Measurements from ENCODE around the gene NOPCHAP1.

The NOPCHAP1 gene

DNA sequence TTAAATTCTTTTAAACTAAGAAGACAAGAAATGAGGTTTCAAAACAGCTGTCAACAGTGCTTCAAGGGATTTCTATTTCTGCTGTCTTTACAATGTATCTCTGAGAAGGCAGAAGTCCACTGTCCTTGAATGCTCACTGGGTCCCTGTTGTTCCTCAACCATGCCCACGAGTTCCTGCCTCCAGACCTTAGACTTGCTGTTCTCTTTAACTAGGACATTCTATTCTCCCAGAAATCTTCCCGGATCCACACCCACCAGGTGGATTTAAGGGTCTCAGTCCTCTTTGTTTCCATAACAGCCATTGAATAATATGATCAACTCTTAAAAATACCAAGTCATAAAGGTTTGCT lies 21.3 kb upstream of the NOPCHAP1 start:
- TF ChIP-seq, protein P1, sequence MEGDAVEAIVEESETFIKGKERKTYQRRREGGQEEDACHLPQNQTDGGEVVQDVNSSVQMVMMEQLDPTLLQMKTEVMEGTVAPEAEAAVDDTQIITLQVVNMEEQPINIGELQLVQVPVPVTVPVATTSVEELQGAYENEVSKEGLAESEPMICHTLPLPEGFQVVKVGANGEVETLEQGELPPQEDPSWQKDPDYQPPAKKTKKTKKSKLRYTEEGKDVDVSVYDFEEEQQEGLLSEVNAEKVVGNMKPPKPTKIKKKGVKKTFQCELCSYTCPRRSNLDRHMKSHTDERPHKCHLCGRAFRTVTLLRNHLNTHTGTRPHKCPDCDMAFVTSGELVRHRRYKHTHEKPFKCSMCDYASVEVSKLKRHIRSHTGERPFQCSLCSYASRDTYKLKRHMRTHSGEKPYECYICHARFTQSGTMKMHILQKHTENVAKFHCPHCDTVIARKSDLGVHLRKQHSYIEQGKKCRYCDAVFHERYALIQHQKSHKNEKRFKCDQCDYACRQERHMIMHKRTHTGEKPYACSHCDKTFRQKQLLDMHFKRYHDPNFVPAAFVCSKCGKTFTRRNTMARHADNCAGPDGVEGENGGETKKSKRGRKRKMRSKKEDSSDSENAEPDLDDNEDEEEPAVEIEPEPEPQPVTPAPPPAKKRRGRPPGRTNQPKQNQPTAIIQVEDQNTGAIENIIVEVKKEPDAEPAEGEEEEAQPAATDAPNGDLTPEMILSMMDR (conservative IDR thresholded peaks at IDR 0.05; ENCODE audit: low read length), result no peak
- TF ChIP-seq EZH2phosphoT487 (IDR thresholded peaks at IDR 0.05; ENCODE audit: borderline replicate concordance), result no peak
- no peak overlapping the region for H3K9ac ChIP-seq (ENCODE audit: low read depth, low read length, poor library complexity, severe bottlenecking)

DNA sequence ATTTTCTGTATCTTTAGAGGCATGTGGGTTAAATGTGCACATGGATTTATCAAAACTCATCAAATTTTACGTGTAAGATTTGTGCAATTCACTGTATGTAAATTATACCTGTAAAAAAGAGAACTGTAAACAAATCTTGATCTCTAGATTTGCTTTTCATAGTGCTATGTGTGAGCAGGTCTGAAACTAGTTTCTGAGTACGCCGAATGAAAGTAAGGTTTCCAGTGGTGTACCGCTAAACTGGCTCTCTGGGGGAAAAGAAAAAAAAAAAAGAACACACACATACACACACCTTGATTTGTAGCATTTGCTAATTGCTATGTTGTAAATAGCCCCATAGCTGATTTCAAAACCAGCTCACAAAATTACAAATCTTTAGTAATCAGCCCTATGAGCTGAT lies 19.4 kb upstream of the NOPCHAP1 start:
- Histone ChIP-seq H3K36me3 (ENCODE audit: insufficient read depth, low read length) (no peaks in the 10 kb centered on the region), H3K9ac (ENCODE audit: low read depth, low read length, poor library complexity, severe bottlenecking) (no peak overlapping the region), H3K4me3 (ENCODE audit: low read length, poor library complexity, severe bottlenecking) (no peak overlapping the region), H3K27me3 (ENCODE audit: insufficient read depth, low read length, poor library complexity, severe bottlenecking) (no peaks in the 10 kb centered on the region), H3K4me2 (ENCODE audit: low read depth, low read length, poor library complexity, severe bottlenecking) (no peak overlapping the region), H3F3A (ENCODE audit: low read depth) (no peaks in the 10 kb centered on the region), H3K79me2 (ENCODE audit: insufficient read depth, low read length) (no peaks in the 10 kb centered on the region), H3K9me2 (replicated peaks; ENCODE audit: low read depth, low read length) (no peaks in the 10 kb centered on the region), H3K9me3 (ENCODE audit: insufficient read depth, low read depth, low read length) (no peaks in the 10 kb centered on the region), H2AFZ (ENCODE audit: low read length) (no peak overlapping the region), H3K4me1 (ENCODE audit: insufficient read depth, low read length, poor library complexity, severe bottlenecking) (no peaks in the 10 kb centered on the region), H4K20me1 (ENCODE audit: insufficient read depth, low read length, poor library complexity, severe bottlenecking) (no peaks in the 10 kb centered on the region)
- TF ChIP-seq EZH2phosphoT487 (IDR thresholded peaks at IDR 0.05; ENCODE audit: borderline replicate concordance), result no peak
- TF ChIP-seq, protein P1 (conservative IDR thresholded peaks at IDR 0.05; ENCODE audit: low read length), result no peak

More for the DNA sequence above, 21.3 kb upstream of the NOPCHAP1 start:
- Histone ChIP-seq H2AFZ (ENCODE audit: low read length) (no peak overlapping the region), H3K27me3 (ENCODE audit: insufficient read depth, low read length, poor library complexity, severe bottlenecking) (no peaks in the 10 kb centered on the region), H3K9me2 (replicated peaks; ENCODE audit: low read depth, low read length) (no peaks in the 10 kb centered on the region), H3K4me2 (ENCODE audit: low read depth, low read length, poor library complexity, severe bottlenecking) (no peak overlapping the region), H3F3A (ENCODE audit: low read depth) (no peaks in the 10 kb centered on the region), H4K20me1 (ENCODE audit: insufficient read depth, low read length, poor library complexity, severe bottlenecking) (no peaks in the 10 kb centered on the region), H3K36me3 (ENCODE audit: insufficient read depth, low read length) (no peaks in the 10 kb centered on the region), H3K9me3 (ENCODE audit: insufficient read depth, low read depth, low read length) (no peaks in the 10 kb centered on the region), H3K4me1 (ENCODE audit: insufficient read depth, low read length, poor library complexity, severe bottlenecking) (no peaks in the 10 kb centered on the region), H3K79me2 (ENCODE audit: insufficient read depth, low read length) (no peaks in the 10 kb centered on the region), H3K4me3 (ENCODE audit: low read length, poor library complexity, severe bottlenecking) (no peak overlapping the region)

DNA sequence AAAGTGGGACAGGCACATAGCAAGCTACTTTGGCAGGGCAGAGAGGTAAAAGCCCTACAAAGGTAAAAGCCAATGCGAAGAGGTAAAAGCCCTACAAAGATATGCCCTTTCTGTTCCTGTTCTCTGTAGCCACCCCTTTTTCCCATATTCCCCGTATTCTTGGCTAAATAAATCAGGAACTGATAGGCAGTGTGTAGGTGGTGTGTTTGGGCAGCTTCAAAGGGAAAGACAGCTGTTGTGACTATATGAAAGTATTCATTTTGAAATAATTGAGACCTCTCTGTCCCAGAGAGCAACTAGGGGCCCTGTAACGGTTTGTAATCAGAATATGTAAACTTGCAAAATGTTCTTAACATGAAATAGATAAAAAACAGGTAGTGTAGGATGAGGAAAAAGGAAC lies 16.8 kb upstream of the NOPCHAP1 start:
- no peaks in the 10 kb centered on the region for H3K9me2 ChIP-seq (replicated peaks; ENCODE audit: low read depth, low read length)
- no peak overlapping the region for H3K4me3 ChIP-seq (ENCODE audit: low read length, poor library complexity, severe bottlenecking)
- no peaks in the 10 kb centered on the region for H4K20me1 ChIP-seq (ENCODE audit: insufficient read depth, low read length, poor library complexity, severe bottlenecking)
- TF ChIP-seq EZH2phosphoT487 (IDR thresholded peaks at IDR 0.05; ENCODE audit: borderline replicate concordance), result no peak
- TF ChIP-seq, protein P1 (conservative IDR thresholded peaks at IDR 0.05; ENCODE audit: low read length), result no peak
- H3K4me1 ChIP-seq (ENCODE audit: insufficient read depth, low read length, poor library complexity, severe bottlenecking), result no peaks in the 10 kb centered on the region
- no peaks in the 10 kb centered on the region for H3K36me3 ChIP-seq (ENCODE audit: insufficient read depth, low read length)
- H3K79me2 ChIP-seq (ENCODE audit: insufficient read depth, low read length), result no peaks in the 10 kb centered on the region
- no peak overlapping the region for H2AFZ ChIP-seq (ENCODE audit: low read length)
- H3K9ac ChIP-seq (ENCODE audit: low read depth, low read length, poor library complexity, severe bottlenecking), result no peak overlapping the region
- H3F3A ChIP-seq (ENCODE audit: low read depth), result no peaks in the 10 kb centered on the region
- H3K4me2 ChIP-seq (ENCODE audit: low read depth, low read length, poor library complexity, severe bottlenecking), result no peak overlapping the region
- H3K27me3 ChIP-seq (ENCODE audit: insufficient read depth, low read length, poor library complexity, severe bottlenecking), result no peaks in the 10 kb centered on the region
- no peaks in the 10 kb centered on the region for H3K9me3 ChIP-seq (ENCODE audit: insufficient read depth, low read depth, low read length)
